PFSK-1 (cell line): ENCODE results near the gene LTBP1.

ENCODE experiments used
- POLR2AphosphoS5 ChIP-seq: IDR thresholded peaks from 2 replicates; pipeline ENCODE4 v1.6.1; 2012; ENCODE audit warnings: low read depth, mild to moderate bottlenecking, control low read depth, low read length, moderate library complexity
- TF ChIP-seq, protein P1 (sequence below), 2 experiments: IDR thresholded peaks; 2 replicates each; pipeline versions ENCODE4 v1.6.1 to v1.8.0; 2011 to 2012; ENCODE audit warnings: low read depth in 2 of 2, low read length in 2 of 2, control low read depth in 1 of 2, inconsistent platforms in 1 of 2, mild to moderate bottlenecking in 1 of 2, moderate library complexity in 1 of 2; ENCODE audit not compliant: insufficient read depth in 1 of 2

DNA sequence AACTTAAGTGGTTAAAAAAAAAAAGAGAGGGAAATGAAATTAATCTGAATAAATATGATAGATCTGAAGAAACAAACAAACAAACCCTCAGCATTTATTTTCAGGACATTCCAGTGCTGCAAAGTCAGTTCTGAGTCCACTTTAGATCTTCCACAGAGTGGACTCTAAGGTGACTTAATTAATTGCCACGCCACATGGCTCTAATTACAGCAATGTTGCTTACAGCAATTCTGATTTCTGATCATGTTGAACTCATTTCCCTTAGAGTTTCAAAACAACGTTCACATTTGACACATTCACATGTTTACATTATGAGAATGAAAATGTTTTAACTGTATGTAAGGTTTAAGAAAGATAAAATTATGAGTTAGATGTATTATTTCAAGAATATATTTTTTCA is 491.1 kb downstream of the LTBP1 start:
- TF ChIP-seq, protein P1, sequence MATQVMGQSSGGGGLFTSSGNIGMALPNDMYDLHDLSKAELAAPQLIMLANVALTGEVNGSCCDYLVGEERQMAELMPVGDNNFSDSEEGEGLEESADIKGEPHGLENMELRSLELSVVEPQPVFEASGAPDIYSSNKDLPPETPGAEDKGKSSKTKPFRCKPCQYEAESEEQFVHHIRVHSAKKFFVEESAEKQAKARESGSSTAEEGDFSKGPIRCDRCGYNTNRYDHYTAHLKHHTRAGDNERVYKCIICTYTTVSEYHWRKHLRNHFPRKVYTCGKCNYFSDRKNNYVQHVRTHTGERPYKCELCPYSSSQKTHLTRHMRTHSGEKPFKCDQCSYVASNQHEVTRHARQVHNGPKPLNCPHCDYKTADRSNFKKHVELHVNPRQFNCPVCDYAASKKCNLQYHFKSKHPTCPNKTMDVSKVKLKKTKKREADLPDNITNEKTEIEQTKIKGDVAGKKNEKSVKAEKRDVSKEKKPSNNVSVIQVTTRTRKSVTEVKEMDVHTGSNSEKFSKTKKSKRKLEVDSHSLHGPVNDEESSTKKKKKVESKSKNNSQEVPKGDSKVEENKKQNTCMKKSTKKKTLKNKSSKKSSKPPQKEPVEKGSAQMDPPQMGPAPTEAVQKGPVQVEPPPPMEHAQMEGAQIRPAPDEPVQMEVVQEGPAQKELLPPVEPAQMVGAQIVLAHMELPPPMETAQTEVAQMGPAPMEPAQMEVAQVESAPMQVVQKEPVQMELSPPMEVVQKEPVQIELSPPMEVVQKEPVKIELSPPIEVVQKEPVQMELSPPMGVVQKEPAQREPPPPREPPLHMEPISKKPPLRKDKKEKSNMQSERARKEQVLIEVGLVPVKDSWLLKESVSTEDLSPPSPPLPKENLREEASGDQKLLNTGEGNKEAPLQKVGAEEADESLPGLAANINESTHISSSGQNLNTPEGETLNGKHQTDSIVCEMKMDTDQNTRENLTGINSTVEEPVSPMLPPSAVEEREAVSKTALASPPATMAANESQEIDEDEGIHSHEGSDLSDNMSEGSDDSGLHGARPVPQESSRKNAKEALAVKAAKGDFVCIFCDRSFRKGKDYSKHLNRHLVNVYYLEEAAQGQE (IDR thresholded peaks at IDR 0.05; ENCODE audit: insufficient read depth in 1 of 2, low read depth in 2 of 2, low read length in 2 of 2): no peak
- TF ChIP-seq POLR2AphosphoS5: no peak
